ENCODE results near the gene FABP3.
"Not testable (repeated sequence)": the region's sequence is repeated elsewhere in the genome, so short reads cannot be mapped to it uniquely, and the experiment has no call there.

FABP3 gene

DNA sequence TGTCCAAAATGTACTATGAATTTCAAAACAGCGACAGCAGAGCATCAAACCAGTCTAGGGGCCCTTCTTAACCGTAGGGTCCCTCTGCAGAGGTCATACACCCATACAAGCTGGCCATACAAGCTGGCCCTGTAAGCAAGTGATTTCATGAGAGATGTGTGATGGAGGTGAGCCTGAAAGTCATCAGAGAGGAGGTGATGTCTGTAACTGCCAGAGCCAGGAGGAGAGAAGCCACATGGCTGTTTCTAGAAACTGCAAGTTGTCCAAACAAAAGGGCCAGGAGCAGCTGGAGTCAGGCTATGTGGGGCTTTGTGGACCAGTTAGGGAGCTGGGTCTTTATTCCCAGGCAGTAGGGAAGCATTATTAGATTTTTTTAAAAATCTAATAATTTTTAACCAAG is 25.4 kb upstream of the FABP3 start:
- DNase-seq, result no peak

DNA sequence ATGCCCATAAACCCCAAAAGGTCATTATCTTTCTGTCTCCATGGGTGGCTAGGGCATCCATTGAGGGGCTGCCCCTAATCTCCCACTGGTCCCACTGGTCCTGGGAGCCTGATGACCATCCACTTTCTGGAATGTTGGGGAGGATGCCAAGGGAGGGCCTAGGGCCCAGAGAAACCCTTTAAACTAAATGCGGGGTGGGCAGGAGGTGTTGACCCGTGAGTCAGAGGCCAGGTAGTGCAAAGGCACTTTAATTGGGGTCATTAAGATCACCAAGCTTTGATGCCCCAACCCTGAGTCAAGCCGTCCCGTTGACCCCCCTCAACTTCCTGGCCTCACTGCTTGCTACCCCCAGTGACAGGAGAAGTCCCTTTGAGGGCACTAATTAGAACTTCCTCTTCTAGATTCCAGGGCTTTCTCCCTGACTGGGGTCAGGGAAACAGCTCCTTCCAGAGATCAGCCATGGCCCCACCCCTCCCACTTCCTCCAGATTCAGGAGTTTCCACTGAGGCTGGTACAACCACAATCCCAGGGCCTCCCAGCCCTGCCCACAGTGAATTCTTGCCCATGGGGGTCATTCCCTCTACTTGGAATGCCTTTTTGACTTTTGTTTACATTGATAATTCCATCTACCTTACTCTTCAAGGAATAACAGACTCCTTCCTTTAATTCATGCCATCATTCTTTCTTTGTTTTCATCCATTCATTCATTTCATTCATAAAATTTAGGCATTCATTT is 24.7 kb upstream of the FABP3 start:
- no peak for DNase-seq

DNA sequence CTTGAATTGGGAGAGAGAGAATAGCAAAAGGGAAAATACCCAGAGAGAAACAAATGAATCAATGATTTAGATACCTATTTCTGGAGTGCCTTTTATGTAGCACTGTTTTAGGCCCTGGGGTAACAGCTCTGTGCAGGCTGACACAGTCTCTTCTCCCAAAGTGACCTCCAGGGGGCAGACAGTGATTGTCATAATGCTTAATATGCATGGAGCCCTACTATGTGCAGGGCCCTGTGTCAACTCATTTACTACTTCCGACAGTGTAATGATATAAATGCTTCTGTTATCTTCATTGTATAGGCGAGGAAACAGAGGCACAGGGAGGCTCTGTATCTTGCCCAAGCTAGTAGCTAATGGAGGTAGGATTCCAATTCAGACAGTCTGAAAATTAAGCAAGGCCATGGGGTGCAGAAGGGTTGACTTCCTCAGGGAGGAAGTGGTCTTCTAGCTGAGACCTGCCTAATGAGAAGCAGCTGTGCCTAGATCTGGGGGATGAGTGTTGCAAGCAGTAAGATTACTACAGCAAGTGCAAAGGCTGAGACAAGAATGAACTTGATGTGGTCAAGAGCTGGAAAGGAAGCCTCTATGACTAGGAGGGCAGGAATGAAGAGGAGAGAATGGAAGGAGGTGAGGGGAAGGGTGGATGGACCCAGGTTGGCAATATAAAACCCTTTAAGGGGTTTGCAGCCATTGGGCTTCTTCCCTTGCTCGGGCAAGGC is 23.9 kb upstream of the FABP3 start:
- DNase-seq, result no peak

DNA sequence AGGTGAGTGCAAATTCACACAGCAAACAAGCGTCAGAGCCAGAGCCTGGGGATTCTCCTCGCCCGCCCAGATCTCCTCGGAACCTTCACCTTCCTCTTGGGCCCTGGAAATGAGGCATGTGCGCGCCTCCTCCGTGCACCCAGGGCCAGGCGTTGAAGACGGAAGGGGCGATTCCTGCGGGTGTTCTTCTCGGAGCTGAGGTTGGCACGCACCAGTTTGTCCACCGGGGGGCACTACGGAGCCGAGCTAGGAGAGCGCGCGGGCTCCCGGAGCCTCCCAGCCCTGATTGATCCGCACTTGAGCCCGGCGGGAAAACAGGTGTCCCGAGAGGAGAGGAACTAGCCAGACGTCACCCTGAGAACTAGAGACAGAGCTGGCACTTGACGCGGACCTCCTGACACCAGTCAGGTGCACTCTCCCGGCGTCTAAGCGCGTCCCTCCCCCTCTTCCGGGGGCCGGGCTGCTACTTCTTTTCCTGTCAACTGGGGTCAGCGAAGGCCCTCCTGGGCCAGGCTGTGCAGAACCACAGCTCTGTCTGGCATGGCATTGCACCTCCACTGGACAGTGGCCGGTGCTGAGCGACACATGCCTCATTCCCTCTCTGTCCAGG is 21.8 kb upstream of the FABP3 start:
- DNase-seq, result peak in 12 of 14 donors; percentile 20 to 81 (median 60)

DNA sequence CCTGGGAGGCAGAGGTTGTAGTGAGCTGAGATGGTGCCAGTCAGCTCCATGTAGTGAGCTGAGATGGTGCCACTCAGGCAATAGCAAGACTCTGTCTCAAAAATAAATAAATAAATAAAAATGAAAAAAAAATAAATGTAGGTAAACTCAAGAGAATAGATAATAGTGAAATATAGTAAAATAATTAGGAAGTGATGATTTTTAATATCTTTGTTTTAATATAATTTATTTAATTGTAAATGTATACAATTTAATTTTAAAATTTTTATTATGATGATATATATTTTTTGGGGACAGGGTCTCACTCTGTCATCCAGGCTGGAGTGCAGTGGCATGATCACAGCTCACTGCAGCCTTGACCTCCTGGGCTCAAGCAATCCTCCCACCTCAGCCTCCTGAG is 20.6 kb upstream of the FABP3 start:
- no peak for DNase-seq

DNA sequence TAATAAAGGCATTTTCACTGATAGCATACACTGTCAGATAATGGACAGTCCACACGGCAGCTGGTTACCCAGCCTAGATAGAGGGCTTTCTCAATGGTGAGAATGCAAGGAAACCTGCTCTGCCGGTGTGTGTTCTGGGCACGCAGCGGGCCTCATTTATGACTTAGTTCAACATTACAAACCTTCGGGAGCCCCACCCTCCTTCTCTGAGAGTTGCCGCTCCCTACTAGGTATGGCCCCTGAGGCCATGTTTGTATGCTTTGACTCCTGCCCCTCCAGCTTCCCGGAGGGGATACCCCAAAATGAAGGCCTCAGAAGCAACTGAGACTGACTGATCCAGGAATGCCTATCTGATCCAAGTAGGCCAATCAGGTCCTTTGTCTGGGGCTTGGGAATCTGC is 17.2 kb upstream of the FABP3 start:
- DNase-seq, result no peak

DNA sequence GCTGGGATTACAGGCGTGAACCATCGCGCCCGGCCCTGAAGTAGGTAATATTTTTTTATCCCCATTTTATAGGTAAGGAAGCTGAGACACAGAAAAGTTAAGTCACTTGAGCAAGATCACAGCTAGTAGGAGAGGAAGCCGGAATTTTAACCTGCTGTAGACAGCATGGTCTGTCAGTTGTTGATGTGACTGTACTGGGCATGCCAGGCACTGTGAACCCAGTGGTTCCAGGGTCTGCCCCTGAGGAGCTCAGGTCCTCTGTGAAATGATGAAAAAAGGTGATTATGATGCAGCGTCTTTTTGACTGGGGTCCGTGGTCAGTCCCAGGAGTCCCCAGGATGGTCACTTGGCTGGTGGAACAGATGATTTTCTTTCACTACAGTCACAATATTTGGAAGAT is 16.7 kb upstream of the FABP3 start:
- no peak for DNase-seq

GRCh38 chr1:31387612-31388011 is 14.7 kb upstream of the FABP3 start:
- no peak for DNase-seq

DNA sequence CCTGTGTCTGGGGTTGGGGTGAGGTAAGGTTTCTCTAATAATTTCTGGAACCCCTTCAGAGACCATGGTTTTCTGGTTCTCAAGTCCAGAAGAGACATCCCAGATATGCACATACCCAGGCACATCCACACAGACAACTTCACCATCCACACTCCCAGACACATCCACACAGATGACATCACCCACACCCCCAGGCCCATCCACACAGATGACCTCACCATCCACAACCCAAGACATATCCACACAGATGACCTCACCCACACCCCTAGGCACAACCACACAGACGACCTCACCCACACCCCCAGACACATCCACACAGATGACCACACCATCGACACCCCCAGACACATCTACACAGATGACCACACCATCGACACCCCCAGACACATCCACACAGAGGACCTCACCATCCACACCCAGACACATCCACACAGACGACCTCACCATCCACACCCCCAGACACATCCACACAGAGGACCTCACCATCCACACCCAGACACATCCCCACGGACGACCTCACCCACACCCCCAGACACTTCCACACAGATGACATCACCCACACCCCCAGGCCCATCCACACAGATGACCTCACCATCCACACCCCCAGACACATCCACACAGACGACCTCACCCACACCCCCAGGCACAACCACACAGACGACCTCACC is 13.8 kb upstream of the FABP3 start:
- DNase-seq, result not testable (repeated sequence)

- DNase-seq, result no peak
Observed at GRCh38 chr1:31383967-31384366, 11.1 kb upstream of the FABP3 start.

- DNase-seq, result no peak
Observed at GRCh38 chr1:31382379-31382989, 9.6 kb upstream of the FABP3 start.

DNA sequence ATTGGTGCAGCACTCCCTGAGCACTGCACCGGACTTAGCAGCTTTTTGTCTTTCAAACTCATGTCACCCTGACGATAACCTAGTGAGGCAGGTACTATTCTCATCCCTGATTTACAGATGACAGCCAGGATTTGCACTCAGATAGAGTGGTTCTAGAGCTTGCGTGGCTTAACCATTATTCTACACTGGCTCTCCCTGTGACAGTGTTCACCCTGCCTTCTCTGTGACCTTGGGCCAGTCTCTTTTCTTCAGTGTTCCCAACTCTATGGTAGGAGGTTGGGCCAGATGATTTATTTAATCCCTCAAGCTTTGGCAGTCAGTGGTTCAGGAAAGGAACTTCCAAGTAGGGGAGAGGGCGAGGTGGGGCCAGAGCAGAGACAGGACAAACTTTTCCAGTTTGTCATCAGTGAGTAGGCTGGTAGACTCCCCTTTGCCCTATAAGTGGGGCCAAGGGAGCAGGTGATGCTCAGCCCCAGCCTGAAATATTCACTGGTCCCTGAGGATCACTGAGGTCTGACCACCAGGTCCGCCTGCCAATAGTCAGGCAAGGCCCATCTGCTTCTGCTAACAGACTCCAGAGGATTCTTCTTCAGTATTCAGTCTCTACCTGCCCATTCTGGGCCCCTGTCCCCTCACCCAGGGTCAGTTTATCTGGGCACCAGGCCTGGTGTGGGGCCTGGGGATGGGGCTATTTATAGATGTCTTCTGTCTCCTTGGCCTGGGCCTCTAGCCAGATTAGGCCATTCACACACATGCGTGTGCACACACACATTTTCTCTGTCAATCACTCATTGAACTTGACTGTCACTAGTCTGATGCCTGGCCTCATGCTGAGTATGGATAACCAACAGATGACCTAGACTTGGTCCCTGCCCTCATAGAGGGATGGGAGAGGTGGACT is 8.8 kb upstream of the FABP3 start:
- DNase-seq, result peak in 2 of 14 donors; percentile 16 to 67

DNA sequence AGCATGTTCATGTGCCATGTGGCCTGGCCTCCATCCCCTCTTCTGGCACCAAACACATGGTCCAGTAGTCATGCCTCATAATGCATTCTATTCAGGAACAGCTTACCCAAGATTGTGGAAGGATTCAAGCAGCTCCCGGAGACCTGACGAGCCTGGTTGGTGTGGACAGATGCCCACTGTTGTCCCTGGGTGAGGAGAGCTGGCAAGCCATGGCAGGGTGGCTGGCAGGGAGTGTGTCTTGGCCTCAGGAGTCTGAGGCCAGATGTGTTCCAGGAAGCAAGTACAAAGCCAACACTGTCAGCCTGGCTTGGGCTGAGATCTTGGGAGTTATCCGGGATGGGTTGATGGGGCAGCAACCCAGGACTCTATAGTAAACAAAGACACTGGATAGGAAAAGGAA is 7.3 kb upstream of the FABP3 start:
- DNase-seq, result peak in 11 of 14 donors; percentile 8 to 82 (median 31)

DNA sequence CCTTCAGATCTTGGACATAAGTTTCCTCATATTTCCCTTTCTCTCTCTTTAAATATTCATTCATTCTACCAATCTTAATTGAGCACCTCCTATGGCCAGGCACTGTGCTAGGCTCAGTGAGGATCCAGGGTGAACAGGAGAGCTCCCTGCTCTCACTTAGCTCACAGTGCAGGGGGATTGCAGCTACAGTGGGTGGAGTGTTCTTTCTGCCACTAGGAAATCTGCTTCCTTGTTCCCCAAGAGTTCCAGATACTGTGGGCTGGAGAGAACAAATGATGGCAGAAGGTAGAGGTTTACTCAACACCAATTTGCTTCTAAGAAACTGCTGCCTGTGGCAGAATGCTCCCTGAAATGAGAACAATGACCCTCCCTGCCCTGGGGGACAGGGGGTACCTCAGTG is 5.1 kb upstream of the FABP3 start:
- DNase-seq, result no peak

- no peak for DNase-seq
Observed at GRCh38 chr1:31377364-31377863, 4.5 kb upstream of the FABP3 start.

- peak in 11 of 14 donors; percentile 26 to 80 (median 51) for DNase-seq
Observed at GRCh38 chr1:31376375-31377134, 3.7 kb upstream of the FABP3 start.

GRCh38 chr1:31374511-31375196 is 1.8 kb upstream of the FABP3 start:
- DNase-seq, result peak in 7 of 14 donors; percentile 11 to 54 (median 25)

DNA sequence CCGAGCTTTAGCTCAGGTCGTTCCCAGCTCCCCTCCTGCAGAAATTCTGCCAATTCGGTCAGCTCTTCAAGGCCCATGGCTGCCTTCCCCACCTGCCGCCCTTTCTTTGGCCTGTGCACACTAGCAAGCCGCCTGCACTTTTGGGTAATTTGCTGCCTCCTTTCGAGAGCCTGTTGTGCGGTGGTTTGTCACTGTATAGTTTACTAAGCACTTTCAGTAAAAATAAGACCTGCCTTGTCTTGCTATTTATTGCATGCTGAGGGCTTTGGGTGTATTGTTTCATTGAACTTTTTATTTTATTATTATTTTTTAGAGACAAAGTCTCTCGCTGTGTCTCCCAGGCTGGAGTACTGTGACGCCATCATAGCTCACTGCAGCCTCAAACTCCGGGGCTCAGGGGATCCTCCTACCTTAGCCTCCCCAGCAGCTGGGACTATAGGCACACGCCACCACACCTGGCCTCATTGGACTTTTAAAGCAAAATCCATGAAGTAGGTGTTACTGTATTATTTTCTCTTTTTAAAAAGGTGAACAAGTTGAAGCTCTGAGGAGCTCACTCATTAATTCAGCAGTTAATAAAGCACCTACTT is 1.1 kb upstream of the FABP3 start:
- DNase-seq, result no peak

- DNase-seq, result no peak
Observed at GRCh38 chr1:31372751-31373055, 173 bp downstream of the FABP3 start.

DNA sequence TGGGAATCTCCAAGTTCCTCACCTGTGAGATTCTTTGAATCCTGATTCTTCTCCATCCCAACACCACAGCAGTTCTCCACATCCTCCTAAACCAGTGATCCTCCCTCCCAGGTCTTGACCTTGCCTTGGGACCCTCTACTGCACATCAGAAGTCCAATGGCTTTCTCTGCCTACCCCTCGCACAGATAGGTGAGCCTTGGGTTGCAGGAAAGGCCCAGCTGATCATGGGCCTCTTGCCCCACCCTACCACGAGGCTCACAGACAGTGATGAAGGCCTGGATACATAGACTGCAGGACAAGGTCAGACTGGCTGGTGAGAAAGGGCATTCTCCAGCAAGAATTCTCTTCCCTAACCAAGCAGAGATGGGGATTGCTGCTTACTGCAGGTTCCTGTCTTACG is 825 bp downstream of the FABP3 start:
- DNase-seq, result peak in 3 of 14 donors; percentile 29 to 59 (median 40)
